Upper lobe of left lung (tissue), 6 donors: Measurements from ENCODE around the gene CAPN9. TPM values are rescaled to one million over a fixed set of nuclear protein-coding genes. Genes with fewer than 3 reads are reported as not detected.

ENCODE experiments used
- ATAC-seq, 2 donors: fragments of 200-7000 bp; cut with Tn5 transposase; one replicate each; pipeline ENCODE4 v1.9.1; 2022; ENCODE audit warnings: mild to moderate bottlenecking in 2 of 2, moderate library complexity in 2 of 2; ENCODE audit not compliant: low FRiP score in 2 of 2
- DNase-seq, 2 donors: peaks; one replicate each; pipeline ENCODE4 v3.0.0-alpha.2; 2019 to 2020
- H3K27ac ChIP-seq, 4 donors: fragments of 200-600 bp; sonication (generic); one replicate each; pipeline ENCODE4 v1.5.1; 2016 to 2019
- H3K27me3 ChIP-seq, 4 donors: fragments of 200-600 bp; sonication (generic); one replicate each; pipeline ENCODE4 v1.5.1; 2017 to 2019
- H3K36me3 ChIP-seq, 4 donors: fragments of 200-600 bp; sonication (generic); one replicate each; pipeline ENCODE4 v1.5.1; 2016 to 2019
- H3K4me1 ChIP-seq, 4 donors: fragments of 200-600 bp; sonication (generic); one replicate each; pipeline ENCODE4 v1.5.1; 2018 to 2019
- H3K4me3 ChIP-seq, 4 donors: fragments of 200-600 bp; sonication (generic); one replicate each; pipeline ENCODE4 v1.5.1; 2017 to 2019; ENCODE audit warnings: mild to moderate bottlenecking in 2 of 4, moderate library complexity in 1 of 4
- H3K9me3 ChIP-seq, 4 donors: fragments of 200-600 bp; sonication (generic); one replicate each; pipeline ENCODE4 v1.5.1; 2018 to 2019
- CTCF ChIP-seq, 6 experiments: fragments of 450-650 bp in 4 of 6; fragments of 200-600 bp in 2 of 6; sonication (generic) in 2 of 6; IDR thresholded peaks; one replicate each; pipeline ENCODE4 v1.5.1; 2016 to 2019; ENCODE audit warnings: antibody characterized with exemption in 6 of 6
- EP300 ChIP-seq, 4 donors: sonication (generic); formaldehyde crosslinking; IDR thresholded peaks; one replicate each; pipeline ENCODE4 v1.5.1; 2017; ENCODE audit warnings: antibody characterized with exemption in 4 of 4, control low read depth in 2 of 4
- POLR2A ChIP-seq, 4 donors: fragments of 450-650 bp; IDR thresholded peaks; one replicate each; pipeline ENCODE4 v1.5.1; 2016 to 2017; ENCODE audit warnings: antibody characterized with exemption in 4 of 4, mild to moderate bottlenecking in 2 of 4
- POLR2AphosphoS5 ChIP-seq, 2 donors: sonication (generic); formaldehyde crosslinking; IDR thresholded peaks; one replicate each; pipeline ENCODE4 v1.5.1; 2017; ENCODE audit warnings: antibody characterized with exemption in 2 of 2
- WGBS, 2 donors: methylation state at CpG; one replicate each; pipeline ENCODE4 v1.1.5; 2017 to 2018; 5-methylcytosine and 5-hydroxymethylcytosine counted together
- small RNA-seq, 4 donors: library from RNA; depleted of rRNA; stranded (forward); fragments of <200 nt; gene quantifications; one replicate each; pipeline ENCODE3, GENCODE V24; 2016
- total RNA-seq, 6 donors: library from RNA; depleted of rRNA in 4 of 6; stranded (reverse); fragments of >200 nt in 4 of 6; gene quantifications; one replicate each; pipeline versions ENCODE4 v1.1.0 to v1.2.1, GENCODE V29; 2016 to 2021
- donor health status: DM: no; HTN: no; CAD: no; lungs with moderate emphysema.
- donor health status: DM: no; HTN: yes; CAD: no; lungs with severe emphysema.

The CAPN9 gene
- total RNA-seq, 6 donors from 2014 or later: 8.0 to 29.0 (median 19.6) TPM

- Histone ChIP-seq H3K36me3 (peaks cover 0 to 31% (median 6%) of the 10 kb centered on the region in 4 donors), H3K9me3 (peaks cover 0 to 7% (median 2%) of the 10 kb centered on the region in 4 donors), H3K4me1 (peaks cover 25 to 45% (median 38%) of the 10 kb centered on the region in 4 donors), H3K27me3 (no peaks in the 10 kb centered on the region), H3K27ac (peak overlapping the region; percentile 69 to 88 (median 78)), H3K4me3 (no peak overlapping the region)
- TF ChIP-seq POLR2A (IDR thresholded peaks at IDR 0.05): no peak
- TF ChIP-seq POLR2AphosphoS5 (IDR thresholded peaks at IDR 0.05): no peak
- TF ChIP-seq CTCF (IDR thresholded peaks at IDR 0.05): no peak
- TF ChIP-seq EP300 (IDR thresholded peaks at IDR 0.05): no peak
- WGBS, 2 donors: 78 to 88% methylated on average over 5 to 8 of the region's 8 CpGs
- no peak for ATAC-seq
- no peak for DNase-seq
These were observed 103.4 kb downstream of the CAPN9 start for GRCh38 chr1:230850547-230850946.

GRCh38 chr1:230851291-230851691, 104.1 kb downstream of the CAPN9 start:
- ATAC-seq (peak in 1 of 2 donors; percentile 52), DNase-seq (no peak)
- peak overlapping the region; percentile 69 to 88 (median 78) for H3K27ac ChIP-seq
- no peaks in the 10 kb centered on the region for H3K27me3 ChIP-seq
- peaks cover 25 to 45% (median 40%) of the 10 kb centered on the region in 4 donors for H3K4me1 ChIP-seq
- TF ChIP-seq POLR2A (IDR thresholded peaks at IDR 0.05) (no peak), EP300 (IDR thresholded peaks at IDR 0.05) (no peak), CTCF (IDR thresholded peaks at IDR 0.05) (no peak)
- peaks cover 0 to 31% (median 6%) of the 10 kb centered on the region in 4 donors for H3K36me3 ChIP-seq
- peaks cover 0 to 7% (median 2%) of the 10 kb centered on the region in 4 donors for H3K9me3 ChIP-seq
- H3K4me3 ChIP-seq: no peak overlapping the region
- 65 to 66% methylated on average over 5 of the region's 5 CpGs for WGBS, 2 donors

Small RNA genes within 50 kb of the gene (small RNA-seq; reads per million reads assigned to genes)
- 0.25 to 1.1 (median 0.52) reads per million in 4 donors for gene RNA5SP79

Other genes starting within 250 kb of the CAPN9 start
- 10 to 100 TPM; 23.5 to 37.7 (median 28.7) TPM for gene COG2, start 104.9 kb upstream of the CAPN9 start, total RNA-seq
- 1 to 10 TPM in 5 of 6 donors, not detected in 1; 1.1 to 2.6 (median 1.7) TPM for gene AGT, start 33.3 kb upstream of the CAPN9 start, total RNA-seq
- gene C1orf198, start 121.1 kb downstream of the CAPN9 start, total RNA-seq: 100 to 1,000 TPM in 5 of 6 donors, 10 to 100 TPM in 1; 51.3 to 241 (median 125) TPM
- 10 to 100 TPM; 18.6 to 41.9 (median 33.3) TPM for gene TTC13, start 231.5 kb downstream of the CAPN9 start, total RNA-seq
- 10 to 100 TPM in 5 of 6 donors, 1 to 10 TPM in 1; 2.3 to 25.2 (median 19.6) TPM for gene ARV1, start 231.7 kb downstream of the CAPN9 start, total RNA-seq